MM.1S (cell line): ENCODE data around the gene KCTD18.

Experiments used
- CTCF ChIP-seq: fragments of 300-600 bp; sonication (generic); IDR thresholded peaks from 2 replicates; pipeline ENCODE4 v1.5.1; 2016; ENCODE audit warnings: antibody characterized with exemption, low read length, mixed read lengths
- EZH2 ChIP-seq: fragments of 300-600 bp; sonication (generic); optimal IDR thresholded peaks from 2 replicates; pipeline ENCODE3; 2017; ENCODE audit warnings: low read depth, mild to moderate bottlenecking, antibody characterized with exemption, low read length, mixed read lengths
- EZH2phosphoT487 ChIP-seq: fragments of 300-600 bp; sonication (generic); IDR thresholded peaks from 2 replicates; pipeline ENCODE4 v1.6.1; 2018; ENCODE audit warnings: antibody characterized with exemption, low read length

GRCh38 chr2:200455958-200456421, 53.9 kb downstream of the KCTD18 start:
- TF ChIP-seq EZH2 (no peak), CTCF (no peak), EZH2phosphoT487 (no peak)
